HepG2 (cell line): ENCODE results near the gene GTPBP6. TPM values are rescaled to one million over a fixed set of nuclear protein-coding genes. Genes with fewer than 3 reads are reported as not detected.

Source experiments
- ATAC-seq: fragments of 200-7000 bp; cut with Tn5 transposase; 3 replicates; pipeline ENCODE4 v1.9.1; 2020; ENCODE audit warnings: mild to moderate bottlenecking, moderate library complexity
- BruUV-seq: library from RNA; stranded (reverse); fragments of 400-500 nt; replicated peaks from 2 replicates; lab custom pipeline; 2021; lab: Mats Ljungman, UMichigan
- CTCF ChIA-PET: fragments of 300-600 bp; formaldehyde crosslinking; extraction: SDS; loops from one replicate; lab custom pipeline; 2021; ENCODE audit warnings: low total read pairs, inconsistent platforms, low intra/inter-chr PET ratio; lab: Yijun Ruan, JAX
- POLR2A ChIA-PET: fragments of 350-600 bp; sonication (Branson Sonifier 250); formaldehyde crosslinking; loops from one replicate; lab custom pipeline; 2020; ENCODE audit warnings: antibody characterized with exemption, inconsistent platforms; lab: Yijun Ruan, JAX
- DNase-seq: peaks from one replicate; pipeline ENCODE4 v3.0.0-alpha.2; 2015; ENCODE audit warnings: low spot score
- FAIRE-seq: peaks from 3 replicates; lab custom pipeline; 2011; peaks lifted over from hg19 to GRCh38; lab: Jason Lieb, UNC
- H2AFZ ChIP-seq: one replicate; pipeline ENCODE4 v1.6.1; 2011; ENCODE audit warnings: low read length, inconsistent platforms
- H3K27ac ChIP-seq: fragments of 300-600 bp; 3 replicates; pipeline ENCODE4 v1.8.0; 2011; ENCODE audit warnings: mixed run types, mild to moderate bottlenecking, mixed read lengths, low read length, inconsistent platforms; ENCODE audit not compliant: insufficient read depth; ENCODE audit errors: extremely low read length
- H3K27me3 ChIP-seq, 2 experiments: fragments of 200-600 bp in 1 of 2; 2 replicates in 1 of 2; 3 replicates in 1 of 2; pipeline versions ENCODE4 v1.6.0 to v1.8.0; 2011; ENCODE audit warnings: low read length in 2 of 2, mild to moderate bottlenecking in 2 of 2, moderate library complexity in 2 of 2, inconsistent platforms in 1 of 2; ENCODE audit not compliant: insufficient read depth in 2 of 2, control insufficient read depth in 1 of 2
- H3K36me3 ChIP-seq, 2 experiments: fragments of 200-600 bp in 1 of 2; replicated peaks in 1 of 2; 2 replicates in 1 of 2; 3 replicates in 1 of 2; pipeline versions ENCODE4 v1.5.1 to v1.8.0; 2011; ENCODE audit warnings: low read length in 2 of 2, inconsistent platforms in 1 of 2; ENCODE audit not compliant: insufficient read depth in 2 of 2, control insufficient read depth in 1 of 2
- H3K4me1 ChIP-seq: 2 replicates; pipeline ENCODE4 v1.5.1; 2012; ENCODE audit warnings: low read length, inconsistent platforms; ENCODE audit not compliant: insufficient read depth
- H3K4me2 ChIP-seq: 2 replicates; pipeline ENCODE4 v1.6.0; 2011; ENCODE audit warnings: low read depth, low read length, inconsistent platforms
- H3K4me3 ChIP-seq, 3 experiments: fragments of 200-600 bp in 1 of 3; sonication (generic), shearing (Covaris generic) in 1 of 3; replicated peaks in 1 of 3; 2 replicates each; pipeline ENCODE4 v1.5.1; 2011 to 2016; ENCODE audit warnings: low read length in 3 of 3, inconsistent platforms in 2 of 3, low read depth in 2 of 3, mild to moderate bottlenecking in 2 of 3, control low read depth in 1 of 3, mixed read lengths in 1 of 3; ENCODE audit not compliant: insufficient read depth in 1 of 3
- H3K79me2 ChIP-seq: one replicate; pipeline ENCODE4 v1.6.1; 2011; ENCODE audit warnings: low read length, inconsistent platforms; ENCODE audit not compliant: insufficient read depth
- H3K9ac ChIP-seq: 2 replicates; pipeline ENCODE4 v1.6.0; 2011; ENCODE audit warnings: mild to moderate bottlenecking, low read depth, low read length, inconsistent platforms; ENCODE audit not compliant: insufficient read depth
- H3K9me3 ChIP-seq: 2 replicates; pipeline ENCODE4 v1.5.1; 2012; ENCODE audit warnings: mild to moderate bottlenecking, low read length
- H4K20me1 ChIP-seq: 2 replicates; pipeline ENCODE4 v1.6.0; 2011; ENCODE audit warnings: inconsistent platforms, mild to moderate bottlenecking, low read length, moderate library complexity; ENCODE audit not compliant: insufficient read depth
- DBP ChIP-seq: sonication (generic); formaldehyde crosslinking; IDR thresholded peaks from 2 replicates; pipeline ENCODE4 v1.4.0; 2020; ENCODE audit warnings: missing genetic modification reagents; ENCODE audit errors: not compliant biosample characterization
- HDAC2 ChIP-seq: sonication (generic); formaldehyde crosslinking; IDR thresholded peaks from 2 replicates; pipeline ENCODE4 v1.4.0; 2020; ENCODE audit warnings: missing genetic modification reagents
- HDAC6 ChIP-seq: fragments of 200-600 bp; sonication (generic); IDR thresholded peaks from 2 replicates; pipeline ENCODE4 v1.7.0; 2017; ENCODE audit warnings: mild to moderate bottlenecking, antibody characterized with exemption, low read length, low read depth
- HNRNPL ChIP-seq: fragments of 200-400 bp; formaldehyde crosslinking; IDR thresholded peaks from 2 replicates; pipeline ENCODE4 v1.6.1; 2017; ENCODE audit warnings: mild to moderate bottlenecking, low read depth, low read length
- KAT7 ChIP-seq: IDR thresholded peaks from 2 replicates; pipeline ENCODE4 v1.6.1; 2018; ENCODE audit warnings: borderline replicate concordance, missing compliant biosample characterization
- MIER2 ChIP-seq: IDR thresholded peaks from 2 replicates; pipeline ENCODE4 v1.6.1; 2016; ENCODE audit warnings: missing biosample characterization, missing genetic modification reagents
- NBN ChIP-seq: fragments of 450-650 bp; conservative IDR thresholded peaks from 2 replicates; pipeline ENCODE4 v1.6.1; 2017
- TMF1 ChIP-seq: sonication (generic); formaldehyde crosslinking; IDR thresholded peaks from 2 replicates; pipeline ENCODE4 v1.8.1; 2022; ENCODE audit warnings: low read depth, missing genetic modification reagents
- ZSCAN29 ChIP-seq: sonication (generic); formaldehyde crosslinking; conservative IDR thresholded peaks from 2 replicates; pipeline ENCODE4 v1.4.0; 2020; ENCODE audit warnings: mild to moderate bottlenecking, missing genetic modification reagents
- WGBS: methylation state at CpG from one replicate; pipeline ENCODE4 v1.1.6; 2017; ENCODE audit warnings: low lambda C conversion rate; 5-methylcytosine and 5-hydroxymethylcytosine counted together
- in situ Hi-C: cut with HindIII; loops from 2 replicates; pipeline ENCODE4 v1.10.0; 2017; ENCODE audit warnings: low pct_unique_long_range_greater_than_20kb; ENCODE audit not compliant: extremely low pct_ligation_motif_present
- intact Hi-C: fragments of 100-400 bp; cut with micrococcal nuclease; formaldehyde crosslinking; loops from one replicate; pipeline ENCODE4 v1.10.0; 2022; ENCODE audit not compliant: unreplicated experiment
- polyA plus RNA-seq, 8 experiments: library from polyadenylated mRNA; depleted of rRNA in 3 of 8; stranded (reverse) in 7 of 8; unstranded in 1 of 8; fragments of >200 nt; fragmentation: Illumina TruSeq in 4 of 8; extraction: Trizol in 4 of 8; gene quantifications; 2 replicates each; pipeline versions ENCODE4 v1.2.1 to v1.2.3, GENCODE V29; 2011 to 2016; ENCODE audit warnings: low read depth in 4 of 8, missing spikeins in 1 of 8, mixed read lengths in 1 of 8; ENCODE audit not compliant: insufficient read depth in 1 of 8
- total RNA-seq, 5 experiments: library from RNA; depleted of rRNA; stranded (reverse); fragments of >200 nt; fragmentation: Illumina TruSeq; extraction: Trizol; gene quantifications; 2 replicates each; pipeline ENCODE4 v1.2.3, GENCODE V29; 2016; ENCODE audit warnings: low read depth in 1 of 5
- TF ChIP-seq, protein P1 (sequence below), 2 experiments: sonication (generic) in 1 of 2; formaldehyde crosslinking in 1 of 2; IDR thresholded peaks; 2 replicates each; pipeline versions ENCODE4 v1.6.1 to v1.9.0; 2014 to 2022; ENCODE audit warnings: antibody characterized with exemption in 1 of 2, borderline replicate concordance in 1 of 2, inconsistent platforms in 1 of 2, low read depth in 1 of 2, missing genetic modification reagents in 1 of 2
- TF ChIP-seq, protein P2 (sequence below): sonication (generic); formaldehyde crosslinking; IDR thresholded peaks from 2 replicates; pipeline ENCODE4 v1.4.0; 2020; ENCODE audit warnings: mild to moderate bottlenecking, low read depth, missing genetic modification reagents
- TF ChIP-seq, protein P3 (sequence below): sonication (generic); formaldehyde crosslinking; IDR thresholded peaks from 2 replicates; pipeline ENCODE4 v1.4.0; 2020; ENCODE audit warnings: missing genetic modification reagents, borderline replicate concordance

Gene GTPBP6
- total and polyA plus RNA-seq, 2 of the 13 experiments (the other 11 are each of a cell fraction or from before 2014, with no cell fraction given): 20.2 to 39.6 TPM

GRCh38 chrX:336227-336626 lies 17.6 kb upstream of the GTPBP6 start (continued):
- TF ChIP-seq, protein P1, sequence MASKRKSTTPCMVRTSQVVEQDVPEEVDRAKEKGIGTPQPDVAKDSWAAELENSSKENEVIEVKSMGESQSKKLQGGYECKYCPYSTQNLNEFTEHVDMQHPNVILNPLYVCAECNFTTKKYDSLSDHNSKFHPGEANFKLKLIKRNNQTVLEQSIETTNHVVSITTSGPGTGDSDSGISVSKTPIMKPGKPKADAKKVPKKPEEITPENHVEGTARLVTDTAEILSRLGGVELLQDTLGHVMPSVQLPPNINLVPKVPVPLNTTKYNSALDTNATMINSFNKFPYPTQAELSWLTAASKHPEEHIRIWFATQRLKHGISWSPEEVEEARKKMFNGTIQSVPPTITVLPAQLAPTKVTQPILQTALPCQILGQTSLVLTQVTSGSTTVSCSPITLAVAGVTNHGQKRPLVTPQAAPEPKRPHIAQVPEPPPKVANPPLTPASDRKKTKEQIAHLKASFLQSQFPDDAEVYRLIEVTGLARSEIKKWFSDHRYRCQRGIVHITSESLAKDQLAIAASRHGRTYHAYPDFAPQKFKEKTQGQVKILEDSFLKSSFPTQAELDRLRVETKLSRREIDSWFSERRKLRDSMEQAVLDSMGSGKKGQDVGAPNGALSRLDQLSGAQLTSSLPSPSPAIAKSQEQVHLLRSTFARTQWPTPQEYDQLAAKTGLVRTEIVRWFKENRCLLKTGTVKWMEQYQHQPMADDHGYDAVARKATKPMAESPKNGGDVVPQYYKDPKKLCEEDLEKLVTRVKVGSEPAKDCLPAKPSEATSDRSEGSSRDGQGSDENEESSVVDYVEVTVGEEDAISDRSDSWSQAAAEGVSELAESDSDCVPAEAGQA (IDR thresholded peaks at IDR 0.05; ENCODE audit: low read depth): no peak
- TF ChIP-seq, protein P1 (CRISPR knock-in tag; IDR thresholded peaks at IDR 0.05; ENCODE audit: borderline replicate concordance): no peak
- TF ChIP-seq ZSCAN29 (CRISPR knock-in tag): no peak
- no peak for TF ChIP-seq KAT7
- TF ChIP-seq, protein P2, sequence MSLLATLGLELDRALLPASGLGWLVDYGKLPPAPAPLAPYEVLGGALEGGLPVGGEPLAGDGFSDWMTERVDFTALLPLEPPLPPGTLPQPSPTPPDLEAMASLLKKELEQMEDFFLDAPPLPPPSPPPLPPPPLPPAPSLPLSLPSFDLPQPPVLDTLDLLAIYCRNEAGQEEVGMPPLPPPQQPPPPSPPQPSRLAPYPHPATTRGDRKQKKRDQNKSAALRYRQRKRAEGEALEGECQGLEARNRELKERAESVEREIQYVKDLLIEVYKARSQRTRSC (CRISPR knock-in tag): no peak

GRCh38 chrX:335758-336155 lies 17.2 kb upstream of the GTPBP6 start:
- H3K9ac ChIP-seq: no peak overlapping the region
- FAIRE-seq: no peak
- 96% methylated on average over 17 of the region's 17 CpGs for WGBS
- in situ Hi-C loops: no loop called here
- no peaks in the 10 kb centered on the region for H3K9me3 ChIP-seq
- H3K27me3 ChIP-seq: peaks cover 0 to 2% of the 10 kb centered on the region in 2 experiments; a peak in 1 of 5 replicates
- H3K4me1 ChIP-seq: no peaks in the 10 kb centered on the region
- no peak overlapping the region for H3K4me3 ChIP-seq
- ATAC-seq: no peak
- POLR2A ChIA-PET: no interaction called here
- BruUV-seq: no TSS peak
- no peaks in the 10 kb centered on the region for H3K36me3 ChIP-seq
- H4K20me1 ChIP-seq: no peaks in the 10 kb centered on the region
- no peak overlapping the region for H3K27ac ChIP-seq
- intact Hi-C loops: no loop called here
- no peak overlapping the region for H2AFZ ChIP-seq
- no peak overlapping the region for H3K4me2 ChIP-seq
- H3K79me2 ChIP-seq: no peaks in the 10 kb centered on the region
- CTCF ChIA-PET: no interaction called here
- no peak for DNase-seq
- no peak for TF ChIP-seq DBP (CRISPR knock-in tag)
- TF ChIP-seq, protein P3, sequence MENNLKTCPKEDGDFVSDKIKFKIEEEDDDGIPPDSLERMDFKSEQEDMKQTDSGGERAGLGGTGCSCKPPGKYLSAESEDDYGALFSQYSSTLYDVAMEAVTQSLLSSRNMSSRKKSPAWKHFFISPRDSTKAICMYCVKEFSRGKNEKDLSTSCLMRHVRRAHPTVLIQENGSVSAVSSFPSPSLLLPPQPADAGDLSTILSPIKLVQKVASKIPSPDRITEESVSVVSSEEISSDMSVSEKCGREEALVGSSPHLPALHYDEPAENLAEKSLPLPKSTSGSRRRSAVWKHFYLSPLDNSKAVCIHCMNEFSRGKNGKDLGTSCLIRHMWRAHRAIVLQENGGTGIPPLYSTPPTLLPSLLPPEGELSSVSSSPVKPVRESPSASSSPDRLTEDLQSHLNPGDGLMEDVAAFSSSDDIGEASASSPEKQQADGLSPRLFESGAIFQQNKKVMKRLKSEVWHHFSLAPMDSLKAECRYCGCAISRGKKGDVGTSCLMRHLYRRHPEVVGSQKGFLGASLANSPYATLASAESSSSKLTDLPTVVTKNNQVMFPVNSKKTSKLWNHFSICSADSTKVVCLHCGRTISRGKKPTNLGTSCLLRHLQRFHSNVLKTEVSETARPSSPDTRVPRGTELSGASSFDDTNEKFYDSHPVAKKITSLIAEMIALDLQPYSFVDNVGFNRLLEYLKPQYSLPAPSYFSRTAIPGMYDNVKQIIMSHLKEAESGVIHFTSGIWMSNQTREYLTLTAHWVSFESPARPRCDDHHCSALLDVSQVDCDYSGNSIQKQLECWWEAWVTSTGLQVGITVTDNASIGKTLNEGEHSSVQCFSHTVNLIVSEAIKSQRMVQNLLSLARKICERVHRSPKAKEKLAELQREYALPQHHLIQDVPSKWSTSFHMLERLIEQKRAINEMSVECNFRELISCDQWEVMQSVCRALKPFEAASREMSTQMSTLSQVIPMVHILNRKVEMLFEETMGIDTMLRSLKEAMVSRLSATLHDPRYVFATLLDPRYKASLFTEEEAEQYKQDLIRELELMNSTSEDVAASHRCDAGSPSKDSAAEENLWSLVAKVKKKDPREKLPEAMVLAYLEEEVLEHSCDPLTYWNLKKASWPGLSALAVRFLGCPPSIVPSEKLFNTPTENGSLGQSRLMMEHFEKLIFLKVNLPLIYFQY: no peak
- TF ChIP-seq HDAC6: no peak
- no peak for TF ChIP-seq TMF1 (CRISPR knock-in tag)
- no peak for TF ChIP-seq MIER2 (CRISPR knock-in tag)
- no peak for TF ChIP-seq HNRNPL
- no peak for TF ChIP-seq NBN
- no peak for TF ChIP-seq HDAC2
